Natural killer cell (primary cell): ENCODE data around the gene SCYL2. TPM values are rescaled to one million over a fixed set of nuclear protein-coding genes. Genes with fewer than 3 reads are reported as not detected.

Source experiments
- ATAC-seq, 3 donors: fragments of 150-1000 bp in 2 of 3; fragments of 200-7000 bp in 1 of 3; cut with Tn5 transposase; 1 replicate in 1 of 3; 2 replicates in 2 of 3; pipeline ENCODE4 v1.10.0; 2021; ENCODE audit warnings: mild to moderate bottlenecking in 2 of 3, moderate library complexity in 2 of 3
- DNase-seq, 2 donors: peaks; one replicate each; pipeline versions ENCODE4 v3.0.0 to v3.0.0-alpha.2; 2013 to 2021; ENCODE audit warnings: mixed read lengths in 1 of 2
- H3K27ac ChIP-seq: one replicate; pipeline ENCODE4 v1.5.1; 2013; ENCODE audit warnings: mild to moderate bottlenecking, low read length
- H3K27me3 ChIP-seq: one replicate; pipeline ENCODE4 v1.6.1; 2013; ENCODE audit warnings: low read length; ENCODE audit not compliant: control insufficient read depth, insufficient read depth
- H3K36me3 ChIP-seq: one replicate; pipeline ENCODE4 v1.6.1; 2013; ENCODE audit warnings: low read length; ENCODE audit not compliant: control insufficient read depth, insufficient read depth
- H3K4me1 ChIP-seq: one replicate; pipeline ENCODE4 v1.6.1; 2013; ENCODE audit warnings: low read length; ENCODE audit not compliant: control insufficient read depth, insufficient read depth
- H3K4me3 ChIP-seq: one replicate; pipeline ENCODE4 v1.5.1; 2013; ENCODE audit warnings: low read length
- H3K9me3 ChIP-seq: one replicate; pipeline ENCODE4 v1.6.1; 2013; ENCODE audit warnings: low read length; ENCODE audit not compliant: control insufficient read depth, insufficient read depth
- H3K27ac Mint-ChIP-seq, 2 donors: one replicate each; pipeline ENCODE4 v1.8.0; 2022; ENCODE audit warnings: mild to moderate bottlenecking in 2 of 2, mixed read lengths in 2 of 2, moderate library complexity in 1 of 2
- H3K27me3 Mint-ChIP-seq, 2 donors: one replicate each; pipeline ENCODE4 v1.8.0; 2022; ENCODE audit warnings: low read depth in 2 of 2, mixed read lengths in 2 of 2
- H3K36me3 Mint-ChIP-seq: one replicate; pipeline ENCODE4 v1.8.0; 2022; ENCODE audit warnings: mixed read lengths
- H3K4me1 Mint-ChIP-seq, 2 donors: one replicate each; pipeline ENCODE4 v1.8.0; 2022; ENCODE audit warnings: mixed read lengths in 2 of 2
- H3K4me3 Mint-ChIP-seq: one replicate; pipeline ENCODE4 v1.8.0; 2022; ENCODE audit warnings: mild to moderate bottlenecking, moderate library complexity, mixed read lengths
- H3K9me3 Mint-ChIP-seq, 2 donors: one replicate each; pipeline ENCODE4 v1.8.0; 2022; ENCODE audit warnings: mixed read lengths in 2 of 2
- CTCF ChIP-seq: fragments of 200-600 bp; IDR thresholded peaks from one replicate; pipeline ENCODE4 v1.8.0; 2022; ENCODE audit warnings: antibody characterized with exemption
- WGBS: methylation state at CpG from one replicate; pipeline ENCODE4 v1.1.7; 2013; ENCODE audit warnings: missing lambda C conversion rate; ENCODE audit not compliant: insufficient coverage; 5-methylcytosine and 5-hydroxymethylcytosine counted together
- intact Hi-C: fragments of 100-400 bp; cut with micrococcal nuclease; formaldehyde crosslinking; loops from one replicate; pipeline ENCODE4 v1.14.2; 2022
- total RNA-seq, 4 donors: library from RNA; stranded (reverse); fragments of 120-200 nt in 1 of 4; gene quantifications; one replicate each; pipeline versions ENCODE4 v1.2.3 to v1.2.4, GENCODE V29; 2013 to 2022

SCYL2 gene
- total RNA-seq, 3 donors from 2014 or later (not counting 1 experiment from before 2014, with no cell fraction given): 48.7 to 61.0 (median 56.1) TPM

- H3K4me3 ChIP-seq: no peak overlapping the region
- no peaks in the 10 kb centered on the region for H3K27me3 ChIP-seq
- Mint-ChIP-seq H3K27ac (no peak overlapping the region), H3K4me3 (no peak overlapping the region), H3K9me3 (no peaks in the 10 kb centered on the region), H3K27me3 (peaks cover 5 to 8% of the 10 kb centered on the region in 2 donors), H3K36me3 (no peaks in the 10 kb centered on the region), H3K4me1 (no peaks in the 10 kb centered on the region)
- H3K4me1 ChIP-seq: no peaks in the 10 kb centered on the region
- no peak for TF ChIP-seq CTCF
- intact Hi-C loops: no loop called here
- no peak overlapping the region for H3K27ac ChIP-seq
- H3K9me3 ChIP-seq: no peaks in the 10 kb centered on the region
- ATAC-seq (no peak), DNase-seq (no peak)
- H3K36me3 ChIP-seq: no peaks in the 10 kb centered on the region
- WGBS: 71% methylated on average over 7 of the region's 11 CpGs
These were observed 106.1 kb downstream of the SCYL2 start for GRCh38 chr12:100372853-100373640.

DNA sequence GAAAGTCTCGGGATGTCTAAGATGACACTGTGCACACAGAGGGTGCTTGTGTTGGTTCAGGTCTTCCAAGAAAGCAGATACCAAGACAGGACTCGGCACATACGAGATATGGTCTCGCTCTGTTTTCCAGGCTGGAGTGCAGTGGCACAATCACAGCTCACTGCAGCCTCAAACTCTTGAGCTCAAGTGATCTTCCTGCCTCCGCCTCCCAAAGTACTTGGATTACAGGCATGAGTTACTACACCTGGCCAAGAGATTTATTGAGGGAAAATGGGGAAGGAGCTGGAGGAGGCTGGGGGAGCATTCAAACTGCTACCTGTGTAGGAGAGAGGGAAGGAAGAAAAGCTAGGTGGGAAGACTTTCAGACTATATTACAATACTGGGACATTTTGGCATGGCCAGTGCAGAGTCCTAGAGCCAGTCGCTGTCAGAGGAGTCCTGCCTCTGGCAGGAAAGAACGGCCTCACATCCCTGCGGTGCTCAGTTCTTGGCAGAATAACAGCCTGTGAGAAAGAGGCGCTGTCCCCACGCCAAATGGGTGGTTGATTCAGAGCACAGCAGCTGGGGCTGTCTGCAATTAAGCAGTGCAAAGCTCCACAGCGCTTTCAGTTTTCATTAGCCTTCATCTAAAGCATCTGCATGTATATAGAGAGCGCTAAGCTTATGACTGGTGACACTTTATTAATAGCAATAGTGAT, 108.2 kb downstream of the SCYL2 start:
- H3K27ac ChIP-seq: no peak overlapping the region
- Mint-ChIP-seq H3K4me1 (no peaks in the 10 kb centered on the region), H3K27me3 (peaks cover 0 to 4% of the 10 kb centered on the region in 2 donors), H3K9me3 (no peaks in the 10 kb centered on the region), H3K4me3 (no peak overlapping the region), H3K27ac (no peak overlapping the region), H3K36me3 (no peaks in the 10 kb centered on the region)
- intact Hi-C loops: no loop called here
- no peaks in the 10 kb centered on the region for H3K36me3 ChIP-seq
- no peak overlapping the region for H3K4me3 ChIP-seq
- no peak for TF ChIP-seq CTCF
- H3K27me3 ChIP-seq: no peaks in the 10 kb centered on the region
- ATAC-seq (no peak), DNase-seq (no peak)
- no peaks in the 10 kb centered on the region for H3K4me1 ChIP-seq
- 78% methylated on average over 11 of the region's 12 CpGs for WGBS
- H3K9me3 ChIP-seq: no peaks in the 10 kb centered on the region

DNA sequence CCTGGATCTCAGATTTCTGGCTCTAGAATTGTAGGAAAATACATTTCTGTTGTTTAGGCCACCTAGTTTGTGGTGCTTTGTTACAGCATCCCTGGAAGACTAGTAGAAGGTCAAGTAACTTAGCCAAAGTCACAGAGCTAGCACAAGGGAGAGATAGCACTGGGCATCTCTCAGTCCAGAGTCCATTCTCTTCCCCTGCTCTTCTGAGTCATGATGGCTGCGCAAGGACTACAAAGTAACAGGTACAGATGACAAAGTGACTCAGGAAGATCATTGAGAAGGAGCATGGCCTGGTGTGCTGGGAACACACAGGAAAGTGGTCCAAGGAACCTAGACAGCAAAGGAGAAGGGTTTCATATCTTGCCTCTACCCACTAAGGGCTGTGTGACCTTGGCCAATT, 109.2 kb downstream of the SCYL2 start:
- H3K4me3 Mint-ChIP-seq: no peak overlapping the region
- Histone ChIP-seq H3K9me3 (no peaks in the 10 kb centered on the region), H3K27ac (no peak overlapping the region), H3K4me1 (no peaks in the 10 kb centered on the region), H3K4me3 (no peak overlapping the region), H3K36me3 (no peaks in the 10 kb centered on the region), H3K27me3 (no peaks in the 10 kb centered on the region)
- H3K27ac Mint-ChIP-seq: no peak overlapping the region
- no peak for ATAC-seq
- peaks cover 0 to 4% of the 10 kb centered on the region in 2 donors for H3K27me3 Mint-ChIP-seq
- 93% methylated on average over 1 of the region's 1 CpG for WGBS
- no peak for DNase-seq
- no peaks in the 10 kb centered on the region for H3K36me3 Mint-ChIP-seq
- intact Hi-C loops: no loop called here
- TF ChIP-seq CTCF: no peak
- H3K4me1 Mint-ChIP-seq: no peaks in the 10 kb centered on the region
- no peaks in the 10 kb centered on the region for H3K9me3 Mint-ChIP-seq
